GM10266 (cell line): ENCODE results near the gene PDE11A.
A peak's percentile ranks its signal among the peaks of the same experiment; 100 is the strongest.

ENCODE experiments used
- DNase-seq: peaks from one replicate; pipeline ENCODE4 v3.0.0; 2012; ENCODE audit errors: extremely low spot score
- TF ChIP-seq, protein P1 (sequence below): IDR thresholded peaks from 2 replicates; pipeline ENCODE4 v1.5.1; 2012; ENCODE audit warnings: mild to moderate bottlenecking, low read depth; ENCODE audit not compliant: control insufficient read depth, insufficient read depth; ENCODE audit errors: missing control alignments

Gene PDE11A

DNA sequence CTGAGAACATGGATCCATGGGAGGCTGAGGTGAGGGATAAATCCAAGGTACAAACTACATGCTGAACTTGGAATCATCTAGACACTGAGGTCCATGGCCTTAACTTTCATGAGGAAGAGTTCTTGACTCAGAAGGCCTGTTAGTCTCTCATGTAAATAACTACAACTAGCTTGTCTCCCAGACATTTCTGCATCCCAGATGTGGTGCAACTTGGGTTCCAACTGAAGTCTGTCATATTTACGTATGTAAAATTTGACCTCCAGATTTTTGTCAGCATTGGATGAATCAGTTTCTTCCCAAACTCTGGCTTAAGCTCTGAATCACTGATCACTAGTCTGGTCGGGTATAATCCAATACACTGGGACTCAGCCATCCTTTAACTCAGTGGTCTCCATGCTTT is 306.9 kb downstream of the PDE11A start:
- TF ChIP-seq, protein P1, sequence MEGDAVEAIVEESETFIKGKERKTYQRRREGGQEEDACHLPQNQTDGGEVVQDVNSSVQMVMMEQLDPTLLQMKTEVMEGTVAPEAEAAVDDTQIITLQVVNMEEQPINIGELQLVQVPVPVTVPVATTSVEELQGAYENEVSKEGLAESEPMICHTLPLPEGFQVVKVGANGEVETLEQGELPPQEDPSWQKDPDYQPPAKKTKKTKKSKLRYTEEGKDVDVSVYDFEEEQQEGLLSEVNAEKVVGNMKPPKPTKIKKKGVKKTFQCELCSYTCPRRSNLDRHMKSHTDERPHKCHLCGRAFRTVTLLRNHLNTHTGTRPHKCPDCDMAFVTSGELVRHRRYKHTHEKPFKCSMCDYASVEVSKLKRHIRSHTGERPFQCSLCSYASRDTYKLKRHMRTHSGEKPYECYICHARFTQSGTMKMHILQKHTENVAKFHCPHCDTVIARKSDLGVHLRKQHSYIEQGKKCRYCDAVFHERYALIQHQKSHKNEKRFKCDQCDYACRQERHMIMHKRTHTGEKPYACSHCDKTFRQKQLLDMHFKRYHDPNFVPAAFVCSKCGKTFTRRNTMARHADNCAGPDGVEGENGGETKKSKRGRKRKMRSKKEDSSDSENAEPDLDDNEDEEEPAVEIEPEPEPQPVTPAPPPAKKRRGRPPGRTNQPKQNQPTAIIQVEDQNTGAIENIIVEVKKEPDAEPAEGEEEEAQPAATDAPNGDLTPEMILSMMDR, result no peak
- DNase-seq, result no peak

DNA sequence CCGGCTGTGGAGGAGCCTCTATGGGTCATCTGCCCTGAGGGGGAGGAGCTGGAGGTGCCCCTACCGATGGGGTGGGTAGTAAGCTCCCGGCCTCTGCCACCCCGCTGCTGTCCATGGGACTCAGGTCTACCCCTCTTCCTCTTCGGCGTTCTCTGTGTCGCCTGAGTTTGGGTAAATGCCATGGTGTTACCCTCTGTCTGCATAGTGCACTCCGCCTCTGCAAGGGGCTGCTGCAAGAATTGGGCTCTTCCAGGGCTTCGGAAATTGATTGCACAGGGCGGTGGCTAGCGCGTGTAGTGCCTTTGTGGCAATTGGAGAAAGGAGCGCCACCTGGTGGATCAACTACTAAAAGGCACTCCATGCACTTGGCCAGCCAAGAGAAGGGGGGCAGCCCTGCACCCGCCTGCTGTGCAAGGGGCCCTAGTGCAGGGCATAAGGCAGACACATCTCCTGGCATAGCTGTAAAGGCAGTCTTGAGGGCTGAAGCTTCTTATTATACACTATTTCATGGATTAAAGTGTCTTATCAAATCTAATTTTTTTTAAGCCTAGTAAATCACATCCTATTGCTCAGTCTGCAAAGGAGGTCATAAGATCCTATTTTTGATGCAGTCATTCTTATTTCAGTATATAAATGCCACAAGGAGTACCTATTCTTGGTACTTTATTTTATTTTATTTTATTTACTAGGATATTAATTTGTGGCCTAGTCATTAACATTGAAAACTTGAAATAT is 308.9 kb downstream of the PDE11A start:
- DNase-seq, result peak; percentile 62
- TF ChIP-seq, protein P1, result peak; percentile 83

DNA sequence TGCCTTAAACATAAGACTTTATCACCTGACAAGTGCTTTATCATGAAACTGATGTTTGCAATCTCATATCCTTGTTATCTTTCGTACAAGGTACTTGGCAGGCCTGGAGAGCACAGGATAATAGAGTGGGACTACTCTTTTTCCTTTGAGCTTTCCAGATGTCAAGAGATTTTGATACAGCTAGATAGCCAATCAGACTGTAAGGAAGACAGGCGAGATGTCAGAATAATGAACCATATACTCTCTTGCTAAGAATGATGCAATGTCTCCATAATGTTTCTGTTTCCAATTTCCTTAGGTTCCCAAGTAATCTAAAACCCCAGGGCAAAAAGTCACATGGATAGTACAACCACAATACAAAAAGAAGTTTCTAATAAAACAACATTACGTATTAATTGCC is 313.1 kb downstream of the PDE11A start:
- TF ChIP-seq, protein P1, result no peak
- no peak for DNase-seq

DNA sequence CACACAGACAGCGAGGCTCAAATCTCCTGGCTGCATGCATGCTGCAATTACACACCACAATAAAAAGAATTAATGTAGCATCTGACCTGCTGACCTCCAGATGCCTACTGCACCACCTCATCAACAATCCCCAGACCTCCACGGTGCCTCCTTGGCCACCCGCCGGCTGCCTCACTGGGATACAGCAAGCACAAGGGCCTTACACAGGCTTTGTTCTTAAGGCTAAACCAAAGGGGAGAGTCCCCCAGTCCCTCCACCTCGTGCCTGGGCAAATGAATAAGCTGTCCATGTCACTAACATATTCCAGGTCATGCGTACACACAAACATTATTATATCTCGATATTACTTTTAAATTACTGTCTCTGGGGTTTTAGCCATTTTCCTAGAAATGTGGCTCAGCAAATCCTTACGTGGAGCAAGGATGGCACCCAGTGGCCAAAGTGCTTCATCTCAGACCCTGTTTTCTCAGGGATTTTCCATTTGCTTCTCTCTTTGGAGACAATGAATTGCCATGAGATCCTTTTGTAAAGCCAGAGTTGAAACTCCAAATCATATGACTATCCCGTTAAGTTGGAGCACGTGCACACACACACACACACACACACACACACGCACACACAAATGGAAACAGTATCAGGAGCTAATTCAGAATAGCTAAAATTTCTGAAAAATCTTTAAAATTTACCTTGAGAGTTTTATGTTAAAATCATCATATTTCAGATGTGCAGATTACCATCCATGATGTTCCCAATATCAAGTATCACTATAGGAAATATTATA is 313.8 kb downstream of the PDE11A start:
- TF ChIP-seq, protein P1, result no peak
- DNase-seq, result no peak

DNA sequence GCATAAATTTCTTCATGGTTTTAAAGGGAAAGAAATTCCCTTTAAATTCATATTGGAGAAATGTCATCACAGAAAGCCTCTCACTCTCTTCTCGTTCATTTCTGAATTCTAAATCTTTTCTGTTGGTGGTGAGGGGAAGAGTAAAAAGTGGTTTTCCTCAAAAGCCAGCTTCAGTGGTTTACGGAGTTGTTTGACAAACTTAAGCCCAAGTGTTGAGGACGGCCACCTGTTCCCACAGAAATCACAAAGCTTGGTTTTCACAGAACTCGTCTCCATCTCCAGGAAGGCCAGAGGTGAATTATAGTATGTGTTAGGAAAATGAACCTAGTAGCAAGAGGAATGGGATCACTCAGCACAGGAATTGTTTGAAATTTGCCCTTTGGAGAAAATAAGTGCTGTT is 316.2 kb downstream of the PDE11A start:
- DNase-seq, result no peak
- TF ChIP-seq, protein P1, result no peak

DNA sequence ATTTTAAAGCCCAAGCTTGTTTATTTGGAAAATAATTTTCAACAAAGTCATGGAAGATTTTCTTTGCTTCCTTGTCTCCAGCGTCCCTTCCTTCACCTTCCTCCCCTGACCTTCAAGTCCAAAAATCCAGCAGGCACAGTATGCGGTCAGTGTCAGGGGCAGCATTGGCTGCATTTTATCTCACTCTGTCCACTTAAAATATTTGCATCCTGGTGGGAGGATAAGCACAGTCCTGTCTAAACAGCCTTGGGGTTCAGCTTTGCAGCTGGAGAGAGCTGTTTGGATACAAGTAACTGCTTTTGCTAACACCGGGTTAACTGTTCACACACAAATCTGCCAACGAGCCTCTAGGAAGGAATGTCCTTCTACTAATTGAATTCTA is 318.1 kb downstream of the PDE11A start:
- TF ChIP-seq, protein P1, result no peak
- no peak for DNase-seq
